COLO829 (cell line): ENCODE data around the gene HDAC9.

Source experiments
- DNase-seq: peaks from one replicate; pipeline ENCODE4 v3.0.0; 2012; ENCODE audit warnings: low spot score

HDAC9 gene

GRCh38 chr7:18659746-18660145, 164.2 kb downstream of the HDAC9 start:
- DNase-seq, result no peak

- no peak for DNase-seq
Measured at GRCh38 chr7:18663321-18663720, 167.8 kb downstream of the HDAC9 start.

GRCh38 chr7:18666107-18666728, 170.7 kb downstream of the HDAC9 start:
- peak; percentile 85 for DNase-seq

GRCh38 chr7:18667466-18667865, 171.9 kb downstream of the HDAC9 start:
- peak; percentile 88 for DNase-seq

- no peak for DNase-seq
Measured at GRCh38 chr7:18671176-18671575, 175.6 kb downstream of the HDAC9 start.

GRCh38 chr7:18675579-18675978, 180.0 kb downstream of the HDAC9 start:
- no peak for DNase-seq

GRCh38 chr7:18679261-18679660, 183.7 kb downstream of the HDAC9 start:
- DNase-seq, result no peak

GRCh38 chr7:18680576-18680975, 185.0 kb downstream of the HDAC9 start:
- DNase-seq, result peak; percentile 72

GRCh38 chr7:18684916-18685315, 189.4 kb downstream of the HDAC9 start:
- DNase-seq, result no peak

GRCh38 chr7:18685971-18686370, 190.4 kb downstream of the HDAC9 start:
- DNase-seq, result no peak

GRCh38 chr7:18689551-18689950, 194.0 kb downstream of the HDAC9 start:
- no peak for DNase-seq

GRCh38 chr7:18693406-18693805, 197.9 kb downstream of the HDAC9 start:
- DNase-seq, result peak; percentile 62

GRCh38 chr7:18693816-18694215, 198.3 kb downstream of the HDAC9 start:
- DNase-seq, result no peak

GRCh38 chr7:18694484-18694883, 198.9 kb downstream of the HDAC9 start:
- no peak for DNase-seq

GRCh38 chr7:18694911-18695310, 199.4 kb downstream of the HDAC9 start:
- DNase-seq, result no peak

- no peak for DNase-seq
Measured at GRCh38 chr7:18698258-18698734, 202.7 kb downstream of the HDAC9 start.

GRCh38 chr7:18700147-18700546, 204.6 kb downstream of the HDAC9 start:
- DNase-seq, result no peak

- no peak for DNase-seq
Measured at GRCh38 chr7:18702071-18702829, 206.7 kb downstream of the HDAC9 start.

GRCh38 chr7:18703685-18704084, 208.1 kb downstream of the HDAC9 start:
- no peak for DNase-seq

GRCh38 chr7:18706670-18707069, 211.1 kb downstream of the HDAC9 start:
- no peak for DNase-seq

- DNase-seq, result no peak
Measured at GRCh38 chr7:18708204-18708603, 212.7 kb downstream of the HDAC9 start.

GRCh38 chr7:18715988-18716387, 220.4 kb downstream of the HDAC9 start:
- no peak for DNase-seq

GRCh38 chr7:18721429-18721828, 225.9 kb downstream of the HDAC9 start:
- DNase-seq, result no peak

- DNase-seq, result no peak
Measured at GRCh38 chr7:18724318-18724717, 228.8 kb downstream of the HDAC9 start.
